ENCODE results near the gene APBB3.

Gene APBB3

GRCh38 chr5:140574165-140574564 is 9.8 kb upstream of the APBB3 start:
- no peak for DNase-seq

- no peak for DNase-seq
Measured at GRCh38 chr5:140573683-140574082, 9.3 kb upstream of the APBB3 start.

- no peak for DNase-seq
Measured at GRCh38 chr5:140571105-140571504, 6.7 kb upstream of the APBB3 start.

- DNase-seq, result no peak
Measured at GRCh38 chr5:140570488-140570887, 6.1 kb upstream of the APBB3 start.

- no peak for DNase-seq
Measured at GRCh38 chr5:140570058-140570457, 5.7 kb upstream of the APBB3 start.

- DNase-seq, result no peak
Measured at GRCh38 chr5:140569197-140569596, 4.8 kb upstream of the APBB3 start.

GRCh38 chr5:140568443-140569063 is 4.2 kb upstream of the APBB3 start:
- no peak for DNase-seq

- DNase-seq, result no peak
Measured at GRCh38 chr5:140567871-140568270, 3.5 kb upstream of the APBB3 start.

GRCh38 chr5:140567136-140567818 is 2.9 kb upstream of the APBB3 start:
- no peak for DNase-seq

GRCh38 chr5:140566665-140567064 is 2.3 kb upstream of the APBB3 start:
- DNase-seq, result no peak

- DNase-seq, result no peak
Measured at GRCh38 chr5:140565780-140566095, 1.3 kb upstream of the APBB3 start.

GRCh38 chr5:140565024-140565779 is 804 bp upstream of the APBB3 start:
- no peak for DNase-seq

- DNase-seq, result no peak
Measured at GRCh38 chr5:140563596-140563995, 802 bp downstream of the APBB3 start.

GRCh38 chr5:140561753-140562523 is 2.5 kb downstream of the APBB3 start:
- no peak for DNase-seq

- no peak for DNase-seq
Measured at GRCh38 chr5:140560227-140560626, 4.2 kb downstream of the APBB3 start.

- DNase-seq, result no peak
Measured at GRCh38 chr5:140558542-140558941, 5.9 kb downstream of the APBB3 start.

GRCh38 chr5:140557965-140558364 is 6.4 kb downstream of the APBB3 start:
- DNase-seq, result no peak

GRCh38 chr5:140557136-140557805 is 7.1 kb downstream of the APBB3 start, which contains the start of gene SRA1:
SRA1 (minus strand) TSS chr5:140557473; CDS start chr5:140557452, 21 bp downstream.
- DNase-seq, result peak; percentile 93

- no peak for DNase-seq
Measured at GRCh38 chr5:140556438-140556837, 8.0 kb downstream of the APBB3 start.

- DNase-seq, result no peak
Measured at GRCh38 chr5:140555747-140556312, 8.6 kb downstream of the APBB3 start.

- no peak for DNase-seq
Measured at GRCh38 chr5:140554454-140554853, 9.9 kb downstream of the APBB3 start.

GRCh38 chr5:140553657-140554056 is 10.7 kb downstream of the APBB3 start:
- no peak for DNase-seq

All from stimulated activated CD4-positive, alpha-beta T cell treated with anti-CD3 and anti-CD28 coated beads, Interleukin-15, amount 100 ng/mL, for 24 hours (primary cell).